ENCODE measurements around the gene ALDH3B1. TPM values are rescaled to one million over a fixed set of nuclear protein-coding genes. Genes with fewer than 3 reads are reported as not detected.
A peak's percentile ranks its signal among the peaks of the same experiment; 100 is the strongest.

ALDH3B1 gene
- total and polyA plus RNA-seq, 10 of the 15 experiments (the other 5 are each of a cell fraction or from before 2014, with no cell fraction given) = 0.03 to 0.37 (median 0.17) TPM; not detected in 3

DNA sequence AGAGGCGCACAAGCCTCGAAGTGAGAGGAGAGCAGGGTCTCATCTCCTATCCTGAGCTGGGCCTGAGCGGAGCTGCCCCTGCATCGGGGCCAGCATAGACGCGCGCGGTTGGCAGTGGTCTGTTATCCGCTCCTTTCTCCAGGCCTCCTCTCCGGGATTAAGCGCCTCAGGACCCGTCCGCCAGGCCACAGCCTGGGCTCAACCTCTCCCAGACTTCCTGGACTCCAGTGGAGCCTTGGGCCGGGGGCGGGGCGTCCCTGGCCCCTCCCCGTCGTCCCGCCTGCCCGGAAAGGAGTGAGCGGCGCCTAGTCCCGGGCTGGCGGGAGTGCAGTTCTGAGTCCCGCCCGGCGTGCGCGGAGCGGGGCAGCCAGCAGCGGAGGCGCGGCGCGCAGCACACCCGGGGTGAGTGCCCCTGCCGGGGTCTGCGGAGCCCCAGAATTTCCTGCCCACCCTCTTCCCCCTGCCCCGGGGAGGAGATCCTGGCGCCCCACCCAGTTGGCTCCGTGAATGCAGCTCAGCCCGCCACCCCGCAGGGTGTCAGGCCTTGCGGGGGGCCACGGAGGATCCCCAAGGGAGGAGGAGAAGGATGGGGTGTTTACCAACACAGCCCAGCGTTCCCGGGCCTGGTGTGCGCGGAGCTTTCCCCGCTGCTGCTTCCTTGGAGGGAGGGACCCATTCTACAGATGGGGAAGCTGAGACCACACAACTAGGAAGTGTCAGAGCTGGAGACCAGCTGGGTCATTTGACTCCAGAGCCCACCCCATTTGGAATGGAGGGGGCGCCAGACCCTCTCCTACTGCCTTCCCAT is 28.8 kb downstream of the ALDH3B1 start, which contains the start of gene TCIRG1 (continued):
- TF ChIP-seq, protein P1, sequence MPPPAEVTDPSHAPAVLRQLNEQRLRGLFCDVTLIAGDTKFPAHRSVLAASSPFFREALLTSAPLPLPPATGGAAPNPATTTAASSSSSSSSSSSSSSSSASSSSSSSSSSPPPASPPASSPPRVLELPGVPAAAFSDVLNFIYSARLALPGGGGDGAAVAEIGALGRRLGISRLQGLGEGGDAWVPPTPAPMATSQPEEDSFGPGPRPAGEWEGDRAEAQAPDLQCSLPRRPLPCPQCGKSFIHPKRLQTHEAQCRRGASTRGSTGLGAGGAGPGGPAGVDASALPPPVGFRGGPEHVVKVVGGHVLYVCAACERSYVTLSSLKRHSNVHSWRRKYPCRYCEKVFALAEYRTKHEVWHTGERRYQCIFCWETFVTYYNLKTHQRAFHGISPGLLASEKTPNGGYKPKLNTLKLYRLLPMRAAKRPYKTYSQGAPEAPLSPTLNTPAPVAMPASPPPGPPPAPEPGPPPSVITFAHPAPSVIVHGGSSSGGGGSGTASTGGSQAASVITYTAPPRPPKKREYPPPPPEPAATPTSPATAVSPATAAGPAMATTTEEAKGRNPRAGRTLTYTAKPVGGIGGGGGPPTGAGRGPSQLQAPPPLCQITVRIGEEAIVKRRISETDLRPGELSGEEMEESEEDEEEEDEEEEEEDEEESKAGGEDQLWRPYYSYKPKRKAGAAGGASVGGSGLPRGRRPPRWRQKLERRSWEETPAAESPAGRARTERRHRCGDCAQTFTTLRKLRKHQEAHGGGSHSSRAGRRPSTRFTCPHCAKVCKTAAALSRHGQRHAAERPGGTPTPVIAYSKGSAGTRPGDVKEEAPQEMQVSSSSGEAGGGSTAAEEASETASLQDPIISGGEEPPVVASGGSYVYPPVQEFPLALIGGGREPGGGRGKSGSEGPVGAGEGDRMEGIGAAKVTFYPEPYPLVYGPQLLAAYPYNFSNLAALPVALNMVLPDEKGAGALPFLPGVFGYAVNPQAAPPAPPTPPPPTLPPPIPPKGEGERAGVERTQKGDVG (CRISPR knock-in tag; IDR thresholded peaks at IDR 0.05) = no peak
- TF ChIP-seq GATAD2B (conservative IDR thresholded peaks at IDR 0.05; ENCODE audit: low read depth) (peak; percentile 58; the same call in 1 of the 2 replicates), NBN (IDR thresholded peaks at IDR 0.05) (0 out of 2 replicates have a peak, but pooled peaks have one; percentile 5), CHD1 (IDR thresholded peaks at IDR 0.05; ENCODE audit: low read depth, low read length) (0 out of 2 replicates have a peak, but pooled peaks have one; percentile 54), TAF1 (IDR thresholded peaks at IDR 0.05; ENCODE audit: borderline replicate concordance, low read depth, low read length) (peak; percentile 69; the same call in 1 of the 2 replicates), POLR2AphosphoS5 (IDR thresholded peaks at IDR 0.05; ENCODE audit: low read length) (peak; percentile 78)
- TF ChIP-seq, protein P2, sequence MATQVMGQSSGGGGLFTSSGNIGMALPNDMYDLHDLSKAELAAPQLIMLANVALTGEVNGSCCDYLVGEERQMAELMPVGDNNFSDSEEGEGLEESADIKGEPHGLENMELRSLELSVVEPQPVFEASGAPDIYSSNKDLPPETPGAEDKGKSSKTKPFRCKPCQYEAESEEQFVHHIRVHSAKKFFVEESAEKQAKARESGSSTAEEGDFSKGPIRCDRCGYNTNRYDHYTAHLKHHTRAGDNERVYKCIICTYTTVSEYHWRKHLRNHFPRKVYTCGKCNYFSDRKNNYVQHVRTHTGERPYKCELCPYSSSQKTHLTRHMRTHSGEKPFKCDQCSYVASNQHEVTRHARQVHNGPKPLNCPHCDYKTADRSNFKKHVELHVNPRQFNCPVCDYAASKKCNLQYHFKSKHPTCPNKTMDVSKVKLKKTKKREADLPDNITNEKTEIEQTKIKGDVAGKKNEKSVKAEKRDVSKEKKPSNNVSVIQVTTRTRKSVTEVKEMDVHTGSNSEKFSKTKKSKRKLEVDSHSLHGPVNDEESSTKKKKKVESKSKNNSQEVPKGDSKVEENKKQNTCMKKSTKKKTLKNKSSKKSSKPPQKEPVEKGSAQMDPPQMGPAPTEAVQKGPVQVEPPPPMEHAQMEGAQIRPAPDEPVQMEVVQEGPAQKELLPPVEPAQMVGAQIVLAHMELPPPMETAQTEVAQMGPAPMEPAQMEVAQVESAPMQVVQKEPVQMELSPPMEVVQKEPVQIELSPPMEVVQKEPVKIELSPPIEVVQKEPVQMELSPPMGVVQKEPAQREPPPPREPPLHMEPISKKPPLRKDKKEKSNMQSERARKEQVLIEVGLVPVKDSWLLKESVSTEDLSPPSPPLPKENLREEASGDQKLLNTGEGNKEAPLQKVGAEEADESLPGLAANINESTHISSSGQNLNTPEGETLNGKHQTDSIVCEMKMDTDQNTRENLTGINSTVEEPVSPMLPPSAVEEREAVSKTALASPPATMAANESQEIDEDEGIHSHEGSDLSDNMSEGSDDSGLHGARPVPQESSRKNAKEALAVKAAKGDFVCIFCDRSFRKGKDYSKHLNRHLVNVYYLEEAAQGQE (IDR thresholded peaks at IDR 0.05; ENCODE audit: low read depth, low read length) = no peak
- TF ChIP-seq, protein P3, sequence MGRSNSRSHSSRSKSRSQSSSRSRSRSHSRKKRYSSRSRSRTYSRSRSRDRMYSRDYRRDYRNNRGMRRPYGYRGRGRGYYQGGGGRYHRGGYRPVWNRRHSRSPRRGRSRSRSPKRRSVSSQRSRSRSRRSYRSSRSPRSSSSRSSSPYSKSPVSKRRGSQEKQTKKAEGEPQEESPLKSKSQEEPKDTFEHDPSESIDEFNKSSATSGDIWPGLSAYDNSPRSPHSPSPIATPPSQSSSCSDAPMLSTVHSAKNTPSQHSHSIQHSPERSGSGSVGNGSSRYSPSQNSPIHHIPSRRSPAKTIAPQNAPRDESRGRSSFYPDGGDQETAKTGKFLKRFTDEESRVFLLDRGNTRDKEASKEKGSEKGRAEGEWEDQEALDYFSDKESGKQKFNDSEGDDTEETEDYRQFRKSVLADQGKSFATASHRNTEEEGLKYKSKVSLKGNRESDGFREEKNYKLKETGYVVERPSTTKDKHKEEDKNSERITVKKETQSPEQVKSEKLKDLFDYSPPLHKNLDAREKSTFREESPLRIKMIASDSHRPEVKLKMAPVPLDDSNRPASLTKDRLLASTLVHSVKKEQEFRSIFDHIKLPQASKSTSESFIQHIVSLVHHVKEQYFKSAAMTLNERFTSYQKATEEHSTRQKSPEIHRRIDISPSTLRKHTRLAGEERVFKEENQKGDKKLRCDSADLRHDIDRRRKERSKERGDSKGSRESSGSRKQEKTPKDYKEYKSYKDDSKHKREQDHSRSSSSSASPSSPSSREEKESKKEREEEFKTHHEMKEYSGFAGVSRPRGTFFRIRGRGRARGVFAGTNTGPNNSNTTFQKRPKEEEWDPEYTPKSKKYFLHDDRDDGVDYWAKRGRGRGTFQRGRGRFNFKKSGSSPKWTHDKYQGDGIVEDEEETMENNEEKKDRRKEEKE (IDR thresholded peaks at IDR 0.05) = no peak
